Prostate gland (tissue), 2 donors: ENCODE data around the gene ROPN1.
"Not testable (repeated sequence)": the region's sequence is repeated elsewhere in the genome, so short reads cannot be mapped to it uniquely, and the experiment has no call there.

Source experiments
- CTCF ChIP-seq, 4 experiments: fragments of 200-600 bp in 2 of 4; fragments of 450-650 bp in 2 of 4; sonication (generic) in 2 of 4; IDR thresholded peaks; 1 replicate in 3 of 4; 2 replicates in 1 of 4; pipeline ENCODE4 v1.5.1; 2016 to 2019; ENCODE audit warnings: antibody characterized with exemption in 4 of 4, mild to moderate bottlenecking in 2 of 4, moderate library complexity in 2 of 4
- POLR2A ChIP-seq: fragments of 450-650 bp; IDR thresholded peaks from one replicate; pipeline ENCODE4 v1.6.1; 2016; ENCODE audit warnings: antibody characterized with exemption, mild to moderate bottlenecking
- POLR2AphosphoS5 ChIP-seq: sonication (generic); formaldehyde crosslinking; IDR thresholded peaks from one replicate; pipeline ENCODE4 v1.6.1; 2017; ENCODE audit warnings: antibody characterized with exemption

GRCh38 chr3:123966799-123967198, 25.1 kb downstream of the ROPN1 start:
- TF ChIP-seq CTCF (IDR thresholded peaks at IDR 0.05); POLR2AphosphoS5; POLR2A: not testable (repeated sequence)
